GM12872 (cell line): ENCODE data around the gene SCMH1.

ENCODE experiments used
- TF ChIP-seq, protein P1 (sequence below): IDR thresholded peaks from 3 replicates; pipeline ENCODE4 v1.5.1; 2011; ENCODE audit warnings: low read depth, mild to moderate bottlenecking, low read length, moderate library complexity; ENCODE audit not compliant: insufficient read depth

SCMH1 gene

DNA sequence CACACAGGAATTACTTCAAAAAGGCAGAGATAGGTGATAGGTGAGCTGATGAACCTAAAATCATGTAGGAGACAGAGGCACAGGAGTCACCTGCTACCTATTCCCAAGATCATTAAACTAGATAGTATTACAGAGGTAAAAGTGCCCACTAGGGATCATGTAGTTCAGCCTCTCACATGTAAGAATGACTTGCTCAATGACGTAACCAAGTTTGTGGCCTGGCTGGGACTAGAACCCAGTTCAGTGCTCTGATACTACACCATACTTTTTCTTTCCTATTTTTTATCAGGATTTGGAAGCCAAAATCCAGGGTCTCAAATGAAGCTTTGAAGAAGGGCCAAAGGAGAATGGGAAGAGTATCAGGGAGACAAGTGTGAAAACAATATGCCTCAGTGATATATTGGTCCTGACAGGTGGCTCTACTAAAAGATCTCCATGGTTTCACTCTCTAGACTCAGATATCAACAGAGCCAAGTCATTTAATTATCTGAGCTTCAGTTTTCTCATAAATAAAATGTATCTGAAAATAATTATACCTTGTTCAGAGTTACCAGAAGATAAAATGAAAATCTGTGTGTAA is 133.3 kb downstream of the SCMH1 start:
- TF ChIP-seq, protein P1, sequence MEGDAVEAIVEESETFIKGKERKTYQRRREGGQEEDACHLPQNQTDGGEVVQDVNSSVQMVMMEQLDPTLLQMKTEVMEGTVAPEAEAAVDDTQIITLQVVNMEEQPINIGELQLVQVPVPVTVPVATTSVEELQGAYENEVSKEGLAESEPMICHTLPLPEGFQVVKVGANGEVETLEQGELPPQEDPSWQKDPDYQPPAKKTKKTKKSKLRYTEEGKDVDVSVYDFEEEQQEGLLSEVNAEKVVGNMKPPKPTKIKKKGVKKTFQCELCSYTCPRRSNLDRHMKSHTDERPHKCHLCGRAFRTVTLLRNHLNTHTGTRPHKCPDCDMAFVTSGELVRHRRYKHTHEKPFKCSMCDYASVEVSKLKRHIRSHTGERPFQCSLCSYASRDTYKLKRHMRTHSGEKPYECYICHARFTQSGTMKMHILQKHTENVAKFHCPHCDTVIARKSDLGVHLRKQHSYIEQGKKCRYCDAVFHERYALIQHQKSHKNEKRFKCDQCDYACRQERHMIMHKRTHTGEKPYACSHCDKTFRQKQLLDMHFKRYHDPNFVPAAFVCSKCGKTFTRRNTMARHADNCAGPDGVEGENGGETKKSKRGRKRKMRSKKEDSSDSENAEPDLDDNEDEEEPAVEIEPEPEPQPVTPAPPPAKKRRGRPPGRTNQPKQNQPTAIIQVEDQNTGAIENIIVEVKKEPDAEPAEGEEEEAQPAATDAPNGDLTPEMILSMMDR = no peak

DNA sequence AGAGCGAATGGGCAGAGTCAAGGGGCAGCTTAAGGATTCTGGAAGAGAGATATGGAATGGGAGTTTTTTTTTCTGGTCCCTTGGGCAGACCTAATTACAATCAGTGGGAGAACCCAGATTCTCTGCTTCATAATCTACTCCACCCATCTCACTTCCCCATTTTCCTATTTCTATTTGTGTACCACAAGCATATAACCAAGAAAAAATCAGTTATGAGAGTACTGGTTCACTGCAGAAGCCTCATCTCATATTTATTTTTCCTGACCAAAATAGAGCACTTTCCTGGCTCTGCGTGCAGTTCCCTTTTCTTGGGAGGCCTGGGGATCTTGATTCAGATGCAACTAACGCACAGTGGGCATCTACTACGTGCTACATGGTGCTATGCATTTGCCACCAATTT is 138.3 kb downstream of the SCMH1 start:
- TF ChIP-seq, protein P1 = no peak

GRCh38 chr1:41102653-41103052 is 139.5 kb downstream of the SCMH1 start:
- TF ChIP-seq, protein P1 = no peak

DNA sequence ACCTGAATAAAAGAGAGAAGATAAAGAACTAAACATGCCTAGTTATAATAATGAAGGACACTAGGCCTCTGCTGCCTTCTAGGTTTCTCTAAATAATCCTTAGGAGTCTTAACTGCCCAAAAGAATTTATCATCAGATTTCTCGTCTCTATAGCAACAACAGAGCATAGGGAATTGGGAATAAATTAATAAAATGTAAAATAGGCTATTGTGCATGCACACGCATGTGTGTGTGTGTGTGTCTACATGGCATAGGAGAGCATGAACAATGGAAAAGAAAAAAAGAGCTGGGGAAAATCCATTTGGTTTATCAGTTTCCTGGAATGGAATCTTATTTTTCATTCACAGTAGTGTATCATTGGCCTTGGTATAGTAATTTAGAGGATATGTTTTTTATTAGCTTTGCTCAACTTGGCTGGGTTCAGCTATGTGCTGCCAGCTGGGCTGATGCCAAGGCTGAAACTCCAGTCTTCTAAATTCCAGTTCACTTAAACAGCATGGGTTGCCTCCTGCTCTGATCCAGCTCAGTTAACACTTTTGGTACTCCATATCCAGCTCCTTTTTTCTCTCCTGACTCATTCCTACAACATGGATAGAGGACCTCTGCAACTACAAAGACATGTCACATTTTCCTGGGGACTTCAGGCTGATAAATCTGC is 140.0 kb downstream of the SCMH1 start:
- TF ChIP-seq, protein P1 = no peak

DNA sequence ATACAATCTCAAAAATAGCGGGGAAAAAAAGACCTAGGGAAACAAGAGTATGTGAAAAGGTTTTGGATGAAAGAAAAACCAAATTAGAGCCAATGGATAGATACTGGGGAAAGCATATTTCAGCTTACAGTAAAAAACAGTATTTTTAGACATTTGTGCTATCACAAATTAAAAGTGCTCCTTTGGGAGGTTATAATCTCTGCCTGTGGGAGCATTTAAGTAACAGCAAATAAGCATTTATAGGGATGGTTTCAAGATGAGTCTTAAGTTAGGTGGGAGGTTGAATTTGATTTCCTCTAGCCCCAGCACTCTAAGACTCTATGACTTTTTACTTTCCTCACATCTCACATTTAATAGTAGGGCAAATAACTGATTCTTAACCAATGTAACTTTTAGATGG is 141.0 kb downstream of the SCMH1 start:
- TF ChIP-seq, protein P1 = no peak

- TF ChIP-seq, protein P1 = no peak
Measured at GRCh38 chr1:41100170-41100569, 141.9 kb downstream of the SCMH1 start.

- TF ChIP-seq, protein P1 = no peak
Measured at GRCh38 chr1:41098730-41099460, 143.2 kb downstream of the SCMH1 start.
